Keratinocyte (primary cell): ENCODE data around the gene PALS2.

Source experiments
- EZH2 ChIP-seq: IDR thresholded peaks from one replicate; pipeline ENCODE4 v1.6.1; 2012; ENCODE audit warnings: inconsistent platforms, mild to moderate bottlenecking, low read length, moderate library complexity
- TF ChIP-seq, protein P1 (sequence below), 3 experiments: IDR thresholded peaks in 1 of 3; conservative IDR thresholded peaks in 1 of 3; optimal IDR thresholded peaks in 1 of 3; 2 replicates in 2 of 3; 3 replicates in 1 of 3; pipeline versions ENCODE3 to v1.5.1; 2011; ENCODE audit warnings: low read length in 3 of 3, mild to moderate bottlenecking in 3 of 3, moderate library complexity in 2 of 3, control low read depth in 1 of 3, inconsistent platforms in 1 of 3; ENCODE audit not compliant: insufficient read depth in 2 of 3; ENCODE audit errors: extremely low read depth in 1 of 3

DNA sequence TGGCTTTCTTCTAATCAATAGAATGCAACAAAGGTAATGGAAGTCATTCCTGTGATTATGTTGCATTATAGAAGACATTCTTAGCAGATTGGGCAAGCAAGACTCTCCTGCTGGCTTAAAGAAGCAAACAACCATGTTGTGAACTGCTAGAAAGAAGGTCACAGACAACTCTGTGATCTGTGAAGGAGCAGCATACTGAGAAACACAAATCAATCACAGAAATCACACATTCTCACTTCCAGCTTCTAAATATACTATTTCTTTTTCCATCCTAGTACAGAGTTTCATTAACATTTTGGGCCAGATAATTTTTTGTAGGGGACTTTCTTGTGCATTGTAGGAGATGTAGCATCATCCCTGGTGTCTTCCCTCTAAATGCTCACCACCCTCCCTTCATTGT is 28.0 kb upstream of the PALS2 start:
- TF ChIP-seq, protein P1, sequence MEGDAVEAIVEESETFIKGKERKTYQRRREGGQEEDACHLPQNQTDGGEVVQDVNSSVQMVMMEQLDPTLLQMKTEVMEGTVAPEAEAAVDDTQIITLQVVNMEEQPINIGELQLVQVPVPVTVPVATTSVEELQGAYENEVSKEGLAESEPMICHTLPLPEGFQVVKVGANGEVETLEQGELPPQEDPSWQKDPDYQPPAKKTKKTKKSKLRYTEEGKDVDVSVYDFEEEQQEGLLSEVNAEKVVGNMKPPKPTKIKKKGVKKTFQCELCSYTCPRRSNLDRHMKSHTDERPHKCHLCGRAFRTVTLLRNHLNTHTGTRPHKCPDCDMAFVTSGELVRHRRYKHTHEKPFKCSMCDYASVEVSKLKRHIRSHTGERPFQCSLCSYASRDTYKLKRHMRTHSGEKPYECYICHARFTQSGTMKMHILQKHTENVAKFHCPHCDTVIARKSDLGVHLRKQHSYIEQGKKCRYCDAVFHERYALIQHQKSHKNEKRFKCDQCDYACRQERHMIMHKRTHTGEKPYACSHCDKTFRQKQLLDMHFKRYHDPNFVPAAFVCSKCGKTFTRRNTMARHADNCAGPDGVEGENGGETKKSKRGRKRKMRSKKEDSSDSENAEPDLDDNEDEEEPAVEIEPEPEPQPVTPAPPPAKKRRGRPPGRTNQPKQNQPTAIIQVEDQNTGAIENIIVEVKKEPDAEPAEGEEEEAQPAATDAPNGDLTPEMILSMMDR (optimal IDR thresholded peaks at IDR 0.05 in 1 of 3, IDR thresholded peaks at IDR 0.05 in 1 of 3, conservative IDR thresholded peaks at IDR 0.05 in 1 of 3; ENCODE audit: extremely low read depth in 1 of 3, insufficient read depth in 2 of 3, low read length in 3 of 3): no peak
- TF ChIP-seq EZH2: no peak
